Kidney (tissue), 14 donors: ENCODE measurements around the gene USP21. TPM values are rescaled to one million over a fixed set of nuclear protein-coding genes. Genes with fewer than 3 reads are reported as not detected.
"Not testable (repeated sequence)": the region's sequence is repeated elsewhere in the genome, so short reads cannot be mapped to it uniquely, and the experiment has no call there.

Experiments used
- DNase-seq, 5 donors: peaks; one replicate each; pipeline ENCODE4 v3.0.0-alpha.2; 2013 to 2020
- FAIRE-seq: peaks from 2 replicates; lab custom pipeline; 2012; peaks lifted over from hg19 to GRCh38; lab: Jason Lieb, UNC
- H3K27ac ChIP-seq, 2 donors: one replicate each; pipeline ENCODE4 v1.7.0; 2013; ENCODE audit warnings: low read depth in 2 of 2, low read length in 2 of 2, inconsistent platforms in 1 of 2
- H3K27me3 ChIP-seq: one replicate; pipeline ENCODE4 v1.7.1; 2013; ENCODE audit warnings: low read length, inconsistent platforms; ENCODE audit not compliant: control insufficient read depth, insufficient read depth
- H3K36me3 ChIP-seq, 3 donors: one replicate each; pipeline versions ENCODE4 v1.7.0 to v1.7.1; 2013; ENCODE audit warnings: low read length in 3 of 3, control low read depth in 1 of 3, inconsistent platforms in 1 of 3; ENCODE audit not compliant: insufficient read depth in 3 of 3, control insufficient read depth in 2 of 3
- H3K4me1 ChIP-seq, 3 donors: one replicate each; pipeline versions ENCODE4 v1.7.0 to v1.7.1; 2013; ENCODE audit warnings: low read length in 3 of 3, inconsistent platforms in 1 of 3, low read depth in 1 of 3; ENCODE audit not compliant: control insufficient read depth in 2 of 3, insufficient read depth in 2 of 3
- H3K4me3 ChIP-seq, 3 donors: one replicate each; pipeline versions ENCODE4 v1.7.0 to v1.8.1; 2013; ENCODE audit warnings: low read length in 3 of 3, control low read depth in 1 of 3, inconsistent platforms in 1 of 3
- H3K9ac ChIP-seq, 3 donors: one replicate each; pipeline versions ENCODE4 v1.7.0 to v1.7.1; 2013; ENCODE audit warnings: low read length in 3 of 3, control low read depth in 1 of 3, inconsistent platforms in 1 of 3
- H3K9me3 ChIP-seq, 3 donors: one replicate each; pipeline versions ENCODE4 v1.7.0 to v1.7.1; 2013; ENCODE audit warnings: low read length in 3 of 3, control low read depth in 1 of 3, inconsistent platforms in 1 of 3; ENCODE audit not compliant: control insufficient read depth in 2 of 3, insufficient read depth in 1 of 3
- intact Hi-C: fragments of 100-400 bp; cut with DNase I; formaldehyde crosslinking; loops from one replicate; pipeline ENCODE4 v1.11.1; 2022
- polyA plus RNA-seq: library from polyadenylated mRNA; stranded (reverse); fragments of 350-450 nt; fragmentation: Illumina TruSeq; extraction: RNeasy Lipid Tissue Mini Kit (QIAGEN cat#74804); gene quantifications from one replicate; pipeline ENCODE4 v1.2.3, GENCODE V29; 2014; ENCODE audit warnings: low read depth, low replicate concordance; ENCODE audit not compliant: insufficient read depth
- total RNA-seq: library from RNA; stranded (reverse); fragmentation: NEBNext Ultra II Directional; extraction: Animal tissue kit (Norgen Biotek cat#: 25700); gene quantifications from one replicate; pipeline ENCODE4 v1.2.1, GENCODE V29; 2021
- TF ChIP-seq, protein P1 (sequence below): IDR thresholded peaks from 3 replicates; pipeline ENCODE4 v1.5.1; 2012; ENCODE audit warnings: mild to moderate bottlenecking, moderate library complexity, borderline replicate concordance; ENCODE audit not compliant: insufficient read depth; ENCODE audit errors: extremely low read depth
- donor health status: control.
- donor health status: control.
- donor health status: control.
- donor health status: control.
- donor health status: control.
- donor health status: DM: yes; HTN: yes; CAD: no.
- donor health status: Normal renal cell carcinoma (clear cell type).

Gene USP21
- total and polyA plus RNA-seq, 2 donors from 2014 or later, result 26.3 to 27.7 TPM

GRCh38 chr1:161113915-161114314, 45.4 kb upstream of the USP21 start:
- TF ChIP-seq, protein P1, sequence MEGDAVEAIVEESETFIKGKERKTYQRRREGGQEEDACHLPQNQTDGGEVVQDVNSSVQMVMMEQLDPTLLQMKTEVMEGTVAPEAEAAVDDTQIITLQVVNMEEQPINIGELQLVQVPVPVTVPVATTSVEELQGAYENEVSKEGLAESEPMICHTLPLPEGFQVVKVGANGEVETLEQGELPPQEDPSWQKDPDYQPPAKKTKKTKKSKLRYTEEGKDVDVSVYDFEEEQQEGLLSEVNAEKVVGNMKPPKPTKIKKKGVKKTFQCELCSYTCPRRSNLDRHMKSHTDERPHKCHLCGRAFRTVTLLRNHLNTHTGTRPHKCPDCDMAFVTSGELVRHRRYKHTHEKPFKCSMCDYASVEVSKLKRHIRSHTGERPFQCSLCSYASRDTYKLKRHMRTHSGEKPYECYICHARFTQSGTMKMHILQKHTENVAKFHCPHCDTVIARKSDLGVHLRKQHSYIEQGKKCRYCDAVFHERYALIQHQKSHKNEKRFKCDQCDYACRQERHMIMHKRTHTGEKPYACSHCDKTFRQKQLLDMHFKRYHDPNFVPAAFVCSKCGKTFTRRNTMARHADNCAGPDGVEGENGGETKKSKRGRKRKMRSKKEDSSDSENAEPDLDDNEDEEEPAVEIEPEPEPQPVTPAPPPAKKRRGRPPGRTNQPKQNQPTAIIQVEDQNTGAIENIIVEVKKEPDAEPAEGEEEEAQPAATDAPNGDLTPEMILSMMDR, result no peak
- Histone ChIP-seq H3K9ac (no peak overlapping the region), H3K9me3 (no peaks in the 10 kb centered on the region), H3K27ac (no peak overlapping the region), H3K4me1 (peaks cover 3 to 17% (median 11%) of the 10 kb centered on the region in 3 donors), H3K36me3 (no peaks in the 10 kb centered on the region), H3K4me3 (no peak overlapping the region), H3K27me3 (no peaks in the 10 kb centered on the region)
- intact Hi-C loops, result no loop called here
- DNase-seq (no peak), FAIRE-seq (no peak)

- H3K36me3 ChIP-seq, result no peaks in the 10 kb centered on the region
- H3K27ac ChIP-seq, result no peak overlapping the region
- H3K4me1 ChIP-seq, result peaks cover 4 to 23% (median 17%) of the 10 kb centered on the region in 3 donors
- no peaks in the 10 kb centered on the region for H3K27me3 ChIP-seq
- TF ChIP-seq, protein P1, result no peak
- no peak overlapping the region for H3K9ac ChIP-seq
- FAIRE-seq, result no peak
- DNase-seq, result no peak
- no peaks in the 10 kb centered on the region for H3K9me3 ChIP-seq
- no peak overlapping the region for H3K4me3 ChIP-seq
- intact Hi-C loops, result no loop called here
Measured at GRCh38 chr1:161114556-161114955, 44.7 kb upstream of the USP21 start.

GRCh38 chr1:161115132-161115711, 44.1 kb upstream of the USP21 start:
- H3K4me1 ChIP-seq, result peaks cover 4 to 30% (median 23%) of the 10 kb centered on the region in 3 donors
- peaks cover 0 to under 1% (median 0%) of the 10 kb centered on the region in 3 donors for H3K36me3 ChIP-seq
- no peaks in the 10 kb centered on the region for H3K9me3 ChIP-seq
- H3K4me3 ChIP-seq, result no peak overlapping the region
- FAIRE-seq (no peak), DNase-seq (no peak)
- no peak overlapping the region for H3K27ac ChIP-seq
- intact Hi-C loops, result no loop called here
- no peaks in the 10 kb centered on the region for H3K27me3 ChIP-seq
- TF ChIP-seq, protein P1, result no peak
- no peak overlapping the region for H3K9ac ChIP-seq

DNA sequence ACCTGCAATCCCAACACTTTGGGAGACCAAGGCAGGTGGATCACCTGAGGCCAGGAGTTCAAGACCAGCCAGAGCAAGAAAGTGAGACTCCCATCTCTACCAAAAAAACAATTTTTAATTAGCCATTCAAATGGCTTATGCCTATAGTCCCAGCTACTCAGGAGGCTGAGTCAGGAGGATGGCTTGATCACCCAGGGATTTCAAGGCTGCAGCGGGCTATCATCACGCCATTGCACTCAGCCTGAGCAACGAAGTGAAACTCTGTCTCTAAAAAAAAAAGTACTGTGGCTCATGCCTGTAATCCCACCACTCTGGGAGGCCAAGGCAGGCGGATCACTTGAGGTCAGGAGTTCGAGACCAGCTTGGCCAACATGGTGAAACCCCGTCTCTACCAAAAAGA, 43.3 kb upstream of the USP21 start:
- H3K27me3 ChIP-seq, DNase-seq, H3K36me3 ChIP-seq, intact Hi-C loops, H3K9me3 ChIP-seq, H3K9ac ChIP-seq, FAIRE-seq, H3K4me3 ChIP-seq, H3K27ac ChIP-seq: not testable (repeated sequence)
- H3K4me1 ChIP-seq, result peaks cover 4 to 34% (median 27%) of the 10 kb centered on the region in 3 donors
